Omental fat pad (tissue), 4 donors: ENCODE data around the gene IGSF9B. TPM values are rescaled to one million over a fixed set of nuclear protein-coding genes. Genes with fewer than 3 reads are reported as not detected.

Experiments used
- ATAC-seq: fragments of 150-250 bp; one replicate; pipeline ENCODE4 v1.9.1; 2016; ENCODE audit warnings: mild to moderate bottlenecking, moderate library complexity; ENCODE audit not compliant: low FRiP score
- DNase-seq: peaks from one replicate; pipeline ENCODE4 v3.0.0-alpha.2; 2019; ENCODE audit warnings: low spot score
- total RNA-seq, 4 donors: library from RNA; depleted of rRNA; stranded (reverse); fragments of >200 nt; gene quantifications; one replicate each; pipeline ENCODE4 v1.1.0, GENCODE V29; 2016
- TF ChIP-seq, protein P1 (sequence below), 3 donors: fragments of 450-650 bp; IDR thresholded peaks; one replicate each; pipeline ENCODE4 v1.5.1; 2016 to 2017; ENCODE audit warnings: antibody characterized with exemption in 3 of 3, mild to moderate bottlenecking in 3 of 3, moderate library complexity in 2 of 3

The IGSF9B gene
- total RNA-seq, 4 donors from 2014 or later: 2.0 to 29.7 (median 6.6) TPM

DNA sequence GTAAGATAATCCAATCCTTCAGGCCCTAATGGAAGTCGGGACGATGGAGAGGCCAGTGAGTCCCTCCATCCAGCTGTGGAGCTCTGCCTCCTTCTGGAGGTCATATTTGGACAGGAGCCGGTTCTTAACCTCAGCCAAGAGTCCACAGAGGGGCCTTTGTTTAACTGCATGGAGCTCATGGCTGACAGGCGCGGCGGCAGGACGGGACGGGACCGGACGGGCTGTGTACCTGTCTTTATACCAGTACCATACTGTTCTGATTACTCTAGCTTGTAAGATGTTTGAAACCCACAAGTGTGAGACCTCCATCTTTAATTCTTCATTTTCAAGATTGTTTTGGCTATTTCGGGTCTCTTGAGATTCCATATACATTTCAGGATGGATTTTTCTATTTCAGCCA lies 91.3 kb downstream of the IGSF9B start:
- TF ChIP-seq, protein P1, sequence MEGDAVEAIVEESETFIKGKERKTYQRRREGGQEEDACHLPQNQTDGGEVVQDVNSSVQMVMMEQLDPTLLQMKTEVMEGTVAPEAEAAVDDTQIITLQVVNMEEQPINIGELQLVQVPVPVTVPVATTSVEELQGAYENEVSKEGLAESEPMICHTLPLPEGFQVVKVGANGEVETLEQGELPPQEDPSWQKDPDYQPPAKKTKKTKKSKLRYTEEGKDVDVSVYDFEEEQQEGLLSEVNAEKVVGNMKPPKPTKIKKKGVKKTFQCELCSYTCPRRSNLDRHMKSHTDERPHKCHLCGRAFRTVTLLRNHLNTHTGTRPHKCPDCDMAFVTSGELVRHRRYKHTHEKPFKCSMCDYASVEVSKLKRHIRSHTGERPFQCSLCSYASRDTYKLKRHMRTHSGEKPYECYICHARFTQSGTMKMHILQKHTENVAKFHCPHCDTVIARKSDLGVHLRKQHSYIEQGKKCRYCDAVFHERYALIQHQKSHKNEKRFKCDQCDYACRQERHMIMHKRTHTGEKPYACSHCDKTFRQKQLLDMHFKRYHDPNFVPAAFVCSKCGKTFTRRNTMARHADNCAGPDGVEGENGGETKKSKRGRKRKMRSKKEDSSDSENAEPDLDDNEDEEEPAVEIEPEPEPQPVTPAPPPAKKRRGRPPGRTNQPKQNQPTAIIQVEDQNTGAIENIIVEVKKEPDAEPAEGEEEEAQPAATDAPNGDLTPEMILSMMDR (IDR thresholded peaks at IDR 0.05): no peak
- ATAC-seq (no peak), DNase-seq (no peak)

DNA sequence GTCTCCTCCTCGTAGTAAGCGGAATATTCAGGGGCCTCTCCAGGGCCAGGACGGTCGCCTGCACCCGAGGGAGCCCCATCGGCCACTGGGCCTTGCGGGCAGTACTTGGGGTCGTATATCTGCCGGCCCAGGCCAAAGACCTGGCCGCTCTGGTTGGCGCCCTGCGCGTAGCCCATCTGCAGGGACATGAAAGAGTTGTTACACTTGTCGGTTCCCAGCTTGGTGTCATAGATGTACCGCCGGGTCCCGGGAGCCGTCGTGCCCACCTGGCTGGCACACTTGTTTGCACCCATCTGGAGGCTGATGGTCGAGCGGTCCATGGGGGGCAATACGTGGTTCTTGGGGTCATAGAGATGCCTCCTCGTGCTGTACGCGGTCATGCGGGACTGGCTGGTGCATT lies 92.0 kb downstream of the IGSF9B start:
- TF ChIP-seq, protein P1 (IDR thresholded peaks at IDR 0.05): no peak
- ATAC-seq (no peak), DNase-seq (no peak)

DNA sequence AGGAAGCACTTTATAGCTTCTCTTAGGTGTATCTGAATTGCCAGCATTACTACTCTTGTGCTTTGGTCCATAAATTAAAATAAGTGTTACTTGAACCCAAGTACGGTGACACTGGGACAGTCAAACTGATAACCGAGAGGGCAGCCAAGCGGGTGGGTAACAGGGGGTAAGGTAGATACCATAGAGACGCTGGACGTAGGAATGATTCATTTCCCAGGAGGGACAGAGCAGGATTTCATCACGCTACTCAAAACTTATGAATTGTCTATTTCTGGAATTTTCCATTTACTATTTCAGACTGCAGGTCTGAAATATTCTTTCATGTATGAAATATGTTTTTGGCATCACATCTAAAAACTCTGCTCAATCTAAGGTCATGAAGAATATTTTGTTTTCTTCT lies 96.6 kb downstream of the IGSF9B start:
- TF ChIP-seq, protein P1 (IDR thresholded peaks at IDR 0.05): no peak
- DNase-seq: no peak
- peak; percentile 62 for ATAC-seq

Other genes with a start within 250 kb of the IGSF9B start
- not detected for gene SPATA19, start 111.5 kb downstream of the IGSF9B start, total RNA-seq
- 10 to 100 TPM; 17.2 to 33.1 (median 20.0) TPM for gene JAM3, start 112.1 kb upstream of the IGSF9B start, total RNA-seq